Body of pancreas (tissue), 4 donors: ENCODE measurements around the gene FADS3.

ENCODE experiments used
- CTCF ChIP-seq, 7 experiments: fragments of 450-650 bp in 4 of 7; fragments of 200-600 bp in 3 of 7; sonication (generic) in 3 of 7; IDR thresholded peaks; one replicate each; pipeline ENCODE4 v1.5.1; 2016 to 2019; ENCODE audit warnings: antibody characterized with exemption in 7 of 7
- POLR2A ChIP-seq, 3 donors: fragments of 450-650 bp; IDR thresholded peaks; one replicate each; pipeline ENCODE4 v1.6.1; 2016; ENCODE audit warnings: antibody characterized with exemption in 3 of 3, mild to moderate bottlenecking in 2 of 3

GRCh38 chr11:61914471-61915171, 23.3 kb upstream of the FADS3 start:
- no peak for TF ChIP-seq CTCF (IDR thresholded peaks at IDR 0.05)
- TF ChIP-seq POLR2A (IDR thresholded peaks at IDR 0.05), result no peak
